ENCODE measurements around the gene DCAKD.

Gene DCAKD

DNA sequence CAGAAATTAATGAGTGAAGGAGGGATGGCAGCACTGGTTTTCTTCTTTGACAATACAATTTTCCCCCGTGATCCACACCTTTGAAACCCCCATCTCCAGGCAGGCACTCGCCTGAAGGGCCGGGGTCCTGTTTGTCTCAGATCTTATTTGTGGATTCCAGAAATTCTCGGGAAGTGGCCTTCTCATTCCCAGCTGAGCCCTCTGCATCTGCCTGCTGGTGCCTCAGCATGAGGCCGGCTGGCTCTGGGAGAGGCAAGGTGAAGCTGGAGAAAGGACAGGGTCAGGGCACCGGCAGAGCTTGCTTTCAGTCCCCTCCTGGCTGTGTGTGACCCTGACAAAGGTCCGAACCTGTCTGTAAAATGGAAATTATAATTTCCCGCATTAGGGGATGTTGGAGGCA, 47.6 kb downstream of the DCAKD start:
- Histone ChIP-seq H3K9ac (ENCODE audit: low read length) (no peak overlapping the region), H3K4me2 (ENCODE audit: low read depth, low read length) (no peak overlapping the region)

DNA sequence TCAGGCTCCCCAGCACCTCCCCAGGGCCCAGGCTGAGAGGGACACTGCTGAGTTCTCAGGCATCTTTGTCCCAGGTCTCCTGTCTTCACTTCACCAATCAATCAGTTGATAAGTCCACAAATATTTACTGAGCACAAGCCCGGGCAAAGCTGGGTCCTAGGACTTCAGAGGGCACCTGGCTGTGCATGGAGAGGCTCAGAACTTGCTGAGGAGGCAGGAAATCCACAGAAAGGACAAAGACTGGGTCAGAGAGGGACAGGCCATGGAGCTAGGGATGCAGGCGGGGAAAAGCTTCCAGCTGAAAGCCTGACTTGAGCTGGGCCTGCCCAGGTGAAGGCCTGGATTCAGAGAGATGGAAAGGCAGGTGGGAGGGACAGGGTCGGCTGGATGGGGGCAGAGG, 50.1 kb downstream of the DCAKD start:
- H3K27me3 ChIP-seq (replicated peaks; ENCODE audit: insufficient read depth, low read length), result peaks cover 7% of the 10 kb centered on the region; the same call in 1 of the 2 replicates
- H3K9ac ChIP-seq (ENCODE audit: low read length), result no peak overlapping the region
- TF ChIP-seq, protein P1, sequence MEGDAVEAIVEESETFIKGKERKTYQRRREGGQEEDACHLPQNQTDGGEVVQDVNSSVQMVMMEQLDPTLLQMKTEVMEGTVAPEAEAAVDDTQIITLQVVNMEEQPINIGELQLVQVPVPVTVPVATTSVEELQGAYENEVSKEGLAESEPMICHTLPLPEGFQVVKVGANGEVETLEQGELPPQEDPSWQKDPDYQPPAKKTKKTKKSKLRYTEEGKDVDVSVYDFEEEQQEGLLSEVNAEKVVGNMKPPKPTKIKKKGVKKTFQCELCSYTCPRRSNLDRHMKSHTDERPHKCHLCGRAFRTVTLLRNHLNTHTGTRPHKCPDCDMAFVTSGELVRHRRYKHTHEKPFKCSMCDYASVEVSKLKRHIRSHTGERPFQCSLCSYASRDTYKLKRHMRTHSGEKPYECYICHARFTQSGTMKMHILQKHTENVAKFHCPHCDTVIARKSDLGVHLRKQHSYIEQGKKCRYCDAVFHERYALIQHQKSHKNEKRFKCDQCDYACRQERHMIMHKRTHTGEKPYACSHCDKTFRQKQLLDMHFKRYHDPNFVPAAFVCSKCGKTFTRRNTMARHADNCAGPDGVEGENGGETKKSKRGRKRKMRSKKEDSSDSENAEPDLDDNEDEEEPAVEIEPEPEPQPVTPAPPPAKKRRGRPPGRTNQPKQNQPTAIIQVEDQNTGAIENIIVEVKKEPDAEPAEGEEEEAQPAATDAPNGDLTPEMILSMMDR (IDR thresholded peaks at IDR 0.05; ENCODE audit: low read length), result no peak
- no peak for TF ChIP-seq EZH2phosphoT487 (IDR thresholded peaks at IDR 0.05; ENCODE audit: low read length)
- TF ChIP-seq EZH2 (optimal IDR thresholded peaks at IDR 0.05; ENCODE audit: low read depth, low read length), result no peak
- no peak overlapping the region for H3K4me3 ChIP-seq (ENCODE audit: low read length)
- H3F3A ChIP-seq (ENCODE audit: insufficient read depth, low read length), result no peaks in the 10 kb centered on the region
- H2AFZ ChIP-seq (ENCODE audit: low read length), result no peak overlapping the region
- no peaks in the 10 kb centered on the region for H3K9me2 ChIP-seq (replicated peaks; ENCODE audit: insufficient read depth, low read length)
- H4K20me1 ChIP-seq (ENCODE audit: insufficient read depth, low read length), result no peaks in the 10 kb centered on the region
- no peaks in the 10 kb centered on the region for H3K79me2 ChIP-seq (ENCODE audit: low read length)
- no peaks in the 10 kb centered on the region for H3K36me3 ChIP-seq (replicated peaks; ENCODE audit: insufficient read depth, low read length)
- no peak overlapping the region for H3K4me2 ChIP-seq (ENCODE audit: low read depth, low read length)
- no peaks in the 10 kb centered on the region for H3K4me1 ChIP-seq (ENCODE audit: low read length)
- DNase-seq, result no peak
- H3K27ac ChIP-seq (ENCODE audit: low read length), result no peak overlapping the region
- H3K9me3 ChIP-seq (replicated peaks; ENCODE audit: insufficient read depth, low read length), result no peaks in the 10 kb centered on the region

More for the DNA sequence above, 47.6 kb downstream of the DCAKD start:
- H3K27me3 ChIP-seq (replicated peaks; ENCODE audit: insufficient read depth, low read length), result peaks cover 13% of the 10 kb centered on the region
- no peaks in the 10 kb centered on the region for H3K4me1 ChIP-seq (ENCODE audit: low read length)
- TF ChIP-seq EZH2 (optimal IDR thresholded peaks at IDR 0.05; ENCODE audit: low read depth, low read length), result no peak
- TF ChIP-seq, protein P1 (IDR thresholded peaks at IDR 0.05; ENCODE audit: low read length), result no peak
- TF ChIP-seq EZH2phosphoT487 (IDR thresholded peaks at IDR 0.05; ENCODE audit: low read length), result no peak
- H3F3A ChIP-seq (ENCODE audit: insufficient read depth, low read length), result no peaks in the 10 kb centered on the region
- H3K4me3 ChIP-seq (ENCODE audit: low read length), result no peak overlapping the region
- H3K27ac ChIP-seq (ENCODE audit: low read length), result no peak overlapping the region
- no peaks in the 10 kb centered on the region for H3K79me2 ChIP-seq (ENCODE audit: low read length)
- H3K9me2 ChIP-seq (replicated peaks; ENCODE audit: insufficient read depth, low read length), result no peaks in the 10 kb centered on the region
- H4K20me1 ChIP-seq (ENCODE audit: insufficient read depth, low read length), result no peaks in the 10 kb centered on the region
- DNase-seq, result no peak
- H2AFZ ChIP-seq (ENCODE audit: low read length), result no peak overlapping the region
- no peaks in the 10 kb centered on the region for H3K9me3 ChIP-seq (replicated peaks; ENCODE audit: insufficient read depth, low read length)
- H3K36me3 ChIP-seq (replicated peaks; ENCODE audit: insufficient read depth, low read length), result no peaks in the 10 kb centered on the region

DNA sequence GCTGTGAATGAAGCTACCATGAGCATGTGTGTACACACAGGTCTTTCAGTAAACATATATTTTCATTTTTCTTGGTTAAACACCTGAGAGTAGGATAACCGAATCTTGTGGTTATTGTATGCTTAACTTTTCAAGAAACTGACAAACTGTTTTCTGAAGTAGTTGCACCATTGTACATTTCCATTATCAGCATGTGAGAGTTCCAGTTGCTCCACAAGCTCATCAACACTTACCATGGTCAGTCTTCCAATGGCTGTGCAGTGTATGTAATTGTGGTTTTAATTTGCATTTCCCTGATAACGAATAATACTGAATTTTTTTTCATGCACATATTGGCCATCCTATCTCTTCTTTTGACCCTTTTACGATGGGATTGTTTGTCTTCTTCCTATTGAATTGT, 52.0 kb downstream of the DCAKD start:
- no peak for DNase-seq
- Histone ChIP-seq H3K9ac (ENCODE audit: low read length) (no peak overlapping the region), H3K4me1 (ENCODE audit: low read length) (no peaks in the 10 kb centered on the region), H3K4me2 (ENCODE audit: low read depth, low read length) (no peak overlapping the region), H3F3A (ENCODE audit: insufficient read depth, low read length) (no peaks in the 10 kb centered on the region), H3K9me2 (replicated peaks; ENCODE audit: insufficient read depth, low read length) (no peaks in the 10 kb centered on the region), H3K4me3 (ENCODE audit: low read length) (no peak overlapping the region), H3K27ac (ENCODE audit: low read length) (no peak overlapping the region), H3K27me3 (replicated peaks; ENCODE audit: insufficient read depth, low read length) (no peaks in the 10 kb centered on the region), H2AFZ (ENCODE audit: low read length) (no peak overlapping the region), H3K36me3 (replicated peaks; ENCODE audit: insufficient read depth, low read length) (no peaks in the 10 kb centered on the region), H3K9me3 (replicated peaks; ENCODE audit: insufficient read depth, low read length) (no peaks in the 10 kb centered on the region), H3K79me2 (ENCODE audit: low read length) (no peaks in the 10 kb centered on the region), H4K20me1 (ENCODE audit: insufficient read depth, low read length) (no peaks in the 10 kb centered on the region)
- TF ChIP-seq EZH2 (optimal IDR thresholded peaks at IDR 0.05; ENCODE audit: low read depth, low read length), result no peak
- no peak for TF ChIP-seq EZH2phosphoT487 (IDR thresholded peaks at IDR 0.05; ENCODE audit: low read length)
- TF ChIP-seq, protein P1 (IDR thresholded peaks at IDR 0.05; ENCODE audit: low read length), result no peak

Data from MM.1S (cell line).